Ishikawa (cell line): ENCODE data around the gene C7.

Experiments
- CEBPB ChIP-seq: IDR thresholded peaks from 2 replicates; pipeline ENCODE4 v1.6.1; 2012
- CREB1 ChIP-seq: IDR thresholded peaks from 2 replicates; pipeline ENCODE4 v1.6.1; 2012; ENCODE audit warnings: low read depth
- EGR1 ChIP-seq: IDR thresholded peaks from 2 replicates; pipeline ENCODE4 v1.6.1; 2012
- EP300 ChIP-seq: IDR thresholded peaks from 2 replicates; pipeline ENCODE4 v1.6.1; 2012; ENCODE audit warnings: borderline replicate concordance
- FOXM1 ChIP-seq: IDR thresholded peaks from 2 replicates; pipeline ENCODE4 v1.6.1; 2012; ENCODE audit warnings: low read depth, borderline replicate concordance
- MAX ChIP-seq: IDR thresholded peaks from 2 replicates; pipeline ENCODE4 v1.6.1; 2012
- NFIC ChIP-seq: IDR thresholded peaks from 2 replicates; pipeline ENCODE4 v1.6.1; 2012
- RAD21 ChIP-seq: IDR thresholded peaks from 2 replicates; pipeline ENCODE4 v1.6.1; 2012; ENCODE audit warnings: low read depth
- REST ChIP-seq: IDR thresholded peaks from 2 replicates; pipeline ENCODE4 v1.6.1; 2012; ENCODE audit warnings: low read depth, mild to moderate bottlenecking
- TAF1 ChIP-seq: IDR thresholded peaks from 2 replicates; pipeline ENCODE4 v1.6.1; 2012; ENCODE audit warnings: low read depth, mild to moderate bottlenecking
- TCF12 ChIP-seq: IDR thresholded peaks from 2 replicates; pipeline ENCODE4 v1.6.1; 2012; ENCODE audit warnings: low read depth
- TEAD4 ChIP-seq: IDR thresholded peaks from 2 replicates; pipeline ENCODE4 v1.6.1; 2012
- USF1 ChIP-seq: IDR thresholded peaks from 2 replicates; pipeline ENCODE4 v1.6.1; 2012
- YY1 ChIP-seq: IDR thresholded peaks from 2 replicates; pipeline ENCODE4 v1.6.1; 2012; ENCODE audit warnings: low read depth
- ZBTB7A ChIP-seq: IDR thresholded peaks from 2 replicates; pipeline ENCODE4 v1.6.1; 2012; ENCODE audit warnings: low read depth

Gene C7

GRCh38 chr5:41004931-41005330 lies 95.6 kb downstream of the C7 start:
- TF ChIP-seq EGR1 (no peak), EP300 (no peak), TEAD4 (no peak), RAD21 (no peak), FOXM1 (no peak), REST (no peak), YY1 (no peak), CREB1 (no peak), CEBPB (no peak), TAF1 (no peak), NFIC (no peak), ZBTB7A (no peak), USF1 (no peak)

GRCh38 chr5:41009232-41009631 lies 99.9 kb downstream of the C7 start:
- no peak for TF ChIP-seq RAD21
- TF ChIP-seq ZBTB7A: no peak
- no peak for TF ChIP-seq FOXM1
- no peak for TF ChIP-seq YY1
- no peak for TF ChIP-seq CREB1
- TF ChIP-seq EGR1: no peak
- no peak for TF ChIP-seq EP300
- no peak for TF ChIP-seq TCF12
- no peak for TF ChIP-seq TEAD4
- no peak for TF ChIP-seq MAX
- no peak for TF ChIP-seq TAF1
- TF ChIP-seq NFIC: no peak
- no peak for TF ChIP-seq USF1
- TF ChIP-seq CEBPB: no peak
- TF ChIP-seq REST: no peak

- TF ChIP-seq MAX (no peak), CEBPB (no peak), TAF1 (no peak), REST (no peak), ZBTB7A (no peak), TCF12 (no peak), RAD21 (no peak), EGR1 (no peak), NFIC (no peak)
These were observed 101.3 kb downstream of the C7 start for GRCh38 chr5:41010572-41010971.

- TF ChIP-seq EP300 (no peak), CREB1 (no peak), TAF1 (no peak)
These were observed 103.0 kb downstream of the C7 start for GRCh38 chr5:41012318-41012717.
